GM23338 (cell line): ENCODE results near the gene TMSB4X. TPM values are rescaled to one million over a fixed set of nuclear protein-coding genes. Genes with fewer than 3 reads are reported as not detected.

Source experiments
- ATAC-seq: fragments of 200-7000 bp; cut with Tn5 transposase; 3 replicates; pipeline ENCODE4 v1.9.1; 2020
- DNase-seq: peaks from one replicate; pipeline ENCODE4 v3.0.0-alpha.2; 2015; ENCODE audit warnings: low spot score
- H2AFZ ChIP-seq: fragments of 200-600 bp; sonication (generic); 2 replicates; pipeline ENCODE4 v1.8.0; 2016; ENCODE audit warnings: antibody characterized with exemption, mild to moderate bottlenecking, moderate library complexity
- H3F3A ChIP-seq: fragments of 200-600 bp; sonication (generic); replicated peaks from 2 replicates; pipeline ENCODE4 v1.8.0; 2017; ENCODE audit warnings: antibody characterized with exemption, mixed run types, low read depth
- H3K27ac ChIP-seq: fragments of 200-600 bp; sonication (generic); 2 replicates; pipeline ENCODE4 v1.6.1; 2016; ENCODE audit warnings: low read depth
- H3K27me3 ChIP-seq: fragments of 200-600 bp; sonication (generic); 2 replicates; pipeline ENCODE4 v1.8.0; 2016; ENCODE audit warnings: mild to moderate bottlenecking, mixed run types, moderate library complexity; ENCODE audit not compliant: insufficient read depth
- H3K36me3 ChIP-seq: fragments of 200-600 bp; sonication (generic); 2 replicates; pipeline ENCODE4 v1.8.0; 2016; ENCODE audit warnings: mild to moderate bottlenecking; ENCODE audit not compliant: insufficient read depth
- H3K4me1 ChIP-seq: fragments of 200-600 bp; sonication (generic); 2 replicates; pipeline ENCODE4 v1.8.0; 2016; ENCODE audit warnings: mild to moderate bottlenecking, moderate library complexity; ENCODE audit not compliant: insufficient read depth
- H3K4me2 ChIP-seq: fragments of 200-600 bp; sonication (generic); 2 replicates; pipeline ENCODE4 v1.7.1; 2017; ENCODE audit warnings: mixed run types
- H3K4me3 ChIP-seq: fragments of 200-600 bp; sonication (generic); 2 replicates; pipeline ENCODE4 v1.6.1; 2016; ENCODE audit warnings: mixed run types
- H3K79me2 ChIP-seq: fragments of 200-600 bp; sonication (generic); replicated peaks from 2 replicates; pipeline ENCODE4 v1.8.0; 2017; ENCODE audit warnings: mild to moderate bottlenecking; ENCODE audit not compliant: insufficient read depth
- H3K9me2 ChIP-seq: fragments of 200-600 bp; sonication (generic); 2 replicates; pipeline ENCODE4 v1.8.0; 2017; ENCODE audit not compliant: insufficient read depth
- H4K20me1 ChIP-seq: fragments of 200-600 bp; sonication (generic); replicated peaks from 2 replicates; pipeline ENCODE4 v1.8.0; 2017; ENCODE audit warnings: mild to moderate bottlenecking; ENCODE audit not compliant: insufficient read depth
- H3K27ac Mint-ChIP-seq: 2 replicates; pipeline ENCODE4 v1.8.0; 2020; ENCODE audit warnings: inconsistent platforms, mild to moderate bottlenecking, moderate library complexity, mixed read lengths
- H3K27me3 Mint-ChIP-seq: 3 replicates; pipeline ENCODE4 v1.8.0; 2022; ENCODE audit warnings: low read depth, mild to moderate bottlenecking, moderate library complexity, mixed read lengths, inconsistent platforms; ENCODE audit not compliant: insufficient read depth, poor library complexity
- H3K36me3 Mint-ChIP-seq: 3 replicates; pipeline ENCODE4 v1.8.0; 2021; ENCODE audit warnings: low read depth, mild to moderate bottlenecking, inconsistent platforms, moderate library complexity, mixed read lengths
- H3K4me1 Mint-ChIP-seq: 3 replicates; pipeline ENCODE4 v1.8.0; 2020; ENCODE audit warnings: mild to moderate bottlenecking, inconsistent platforms, mixed read lengths
- H3K4me3 Mint-ChIP-seq: 3 replicates; pipeline ENCODE4 v1.8.0; 2021; ENCODE audit warnings: moderate library complexity, mild to moderate bottlenecking, inconsistent platforms, mixed read lengths
- H3K9me3 Mint-ChIP-seq: 3 replicates; pipeline ENCODE4 v1.8.0; 2020; ENCODE audit warnings: moderate library complexity, mild to moderate bottlenecking, inconsistent platforms, mixed read lengths
- CREB1 ChIP-seq: fragments of 250-450 bp; sonication (Bioruptor Pico); IDR thresholded peaks from 2 replicates; pipeline ENCODE4 v1.5.0; 2020; ENCODE audit warnings: low read depth, mild to moderate bottlenecking, moderate library complexity
- CTCF ChIP-seq, 2 experiments: fragments of 200-600 bp in 1 of 2; sonication (generic) in 1 of 2; conservative IDR thresholded peaks; 2 replicates each; pipeline versions ENCODE4 v1.5.1 to v1.6.1; 2016 to 2017; ENCODE audit warnings: antibody characterized with exemption in 2 of 2, low read depth in 2 of 2, mild to moderate bottlenecking in 2 of 2, moderate library complexity in 1 of 2
- ETS1 ChIP-seq: IDR thresholded peaks from 2 replicates; pipeline ENCODE4 v1.6.1; 2016; ENCODE audit warnings: antibody characterized with exemption
- EZH2 ChIP-seq: fragments of 200-600 bp; sonication (generic); IDR thresholded peaks from one replicate; pipeline ENCODE4 v1.8.0; 2017; ENCODE audit warnings: antibody characterized with exemption, mild to moderate bottlenecking, low read depth; ENCODE audit not compliant: unreplicated experiment
- EZH2phosphoT487 ChIP-seq: fragments of 200-600 bp; sonication (generic); IDR thresholded peaks from one replicate; pipeline ENCODE4 v1.8.1; 2018; ENCODE audit warnings: antibody characterized with exemption; ENCODE audit not compliant: unreplicated experiment
- JUNB ChIP-seq: IDR thresholded peaks from one replicate; pipeline ENCODE4 v1.6.1; 2016; ENCODE audit warnings: antibody characterized with exemption; ENCODE audit not compliant: unreplicated experiment
- NANOG ChIP-seq: IDR thresholded peaks from 2 replicates; pipeline ENCODE4 v1.6.1; 2016; ENCODE audit warnings: antibody characterized with exemption, borderline replicate concordance
- POLR2AphosphoS5 ChIP-seq: IDR thresholded peaks from 2 replicates; pipeline ENCODE4 v1.6.1; 2016; ENCODE audit warnings: antibody characterized with exemption, low read depth
- STAT1 ChIP-seq: IDR thresholded peaks from one replicate; pipeline ENCODE4 v1.6.1; 2016; ENCODE audit warnings: antibody characterized with exemption; ENCODE audit not compliant: unreplicated experiment
- ZNF114 ChIP-seq: fragments of 250-450 bp; sonication (Bioruptor Pico); IDR thresholded peaks from 2 replicates; pipeline ENCODE4 v1.5.0; 2020; ENCODE audit warnings: mild to moderate bottlenecking, moderate library complexity
- ZNF331 ChIP-seq: fragments of 250-450 bp; sonication (Bioruptor Pico); IDR thresholded peaks from 2 replicates; pipeline ENCODE4 v1.5.0; 2020; ENCODE audit warnings: low read depth, mild to moderate bottlenecking, moderate library complexity
- polyA plus RNA-seq: library from polyadenylated mRNA; unstranded; fragments of >200 nt; fragmentation: Nextera tagmentation; extraction: Ambion mirVana; gene quantifications from 2 replicates; pipeline ENCODE4 v1.2.1, GENCODE V29; 2016
- total RNA-seq: library from RNA; depleted of rRNA; stranded (reverse); fragments of >200 nt; shearing (Covaris generic); gene quantifications from 2 replicates; pipeline ENCODE4 v1.2.3, GENCODE V29; 2014
- TF ChIP-seq, protein P1 (sequence below): IDR thresholded peaks from one replicate; pipeline ENCODE4 v1.6.1; 2018; ENCODE audit warnings: antibody characterized with exemption; ENCODE audit not compliant: unreplicated experiment
- TF ChIP-seq, protein P2 (sequence below): fragments of 250-450 bp; sonication (Bioruptor Pico); IDR thresholded peaks from 2 replicates; pipeline ENCODE4 v1.5.0; 2020; ENCODE audit warnings: mild to moderate bottlenecking, moderate library complexity

The TMSB4X gene
- total and polyA plus RNA-seq, 2 experiments from 2014 or later: 999 to 6,191 TPM

GRCh38 chrX:13023979-13024378 is 49.1 kb downstream of the TMSB4X start:
- ATAC-seq: no peak
- no peak for DNase-seq
- peaks cover 12% of the 10 kb centered on the region for H3K4me1 ChIP-seq
- no peak overlapping the region for H3K27ac ChIP-seq
- peaks cover 6% of the 10 kb centered on the region for H3K27me3 Mint-ChIP-seq
- no peak overlapping the region for H3K4me3 ChIP-seq
- H3K36me3 ChIP-seq: no peaks in the 10 kb centered on the region
- no peaks in the 10 kb centered on the region for H3K79me2 ChIP-seq
- no peaks in the 10 kb centered on the region for H3F3A ChIP-seq
- peaks cover 18% of the 10 kb centered on the region for H3K4me1 Mint-ChIP-seq
- TF ChIP-seq, protein P1, sequence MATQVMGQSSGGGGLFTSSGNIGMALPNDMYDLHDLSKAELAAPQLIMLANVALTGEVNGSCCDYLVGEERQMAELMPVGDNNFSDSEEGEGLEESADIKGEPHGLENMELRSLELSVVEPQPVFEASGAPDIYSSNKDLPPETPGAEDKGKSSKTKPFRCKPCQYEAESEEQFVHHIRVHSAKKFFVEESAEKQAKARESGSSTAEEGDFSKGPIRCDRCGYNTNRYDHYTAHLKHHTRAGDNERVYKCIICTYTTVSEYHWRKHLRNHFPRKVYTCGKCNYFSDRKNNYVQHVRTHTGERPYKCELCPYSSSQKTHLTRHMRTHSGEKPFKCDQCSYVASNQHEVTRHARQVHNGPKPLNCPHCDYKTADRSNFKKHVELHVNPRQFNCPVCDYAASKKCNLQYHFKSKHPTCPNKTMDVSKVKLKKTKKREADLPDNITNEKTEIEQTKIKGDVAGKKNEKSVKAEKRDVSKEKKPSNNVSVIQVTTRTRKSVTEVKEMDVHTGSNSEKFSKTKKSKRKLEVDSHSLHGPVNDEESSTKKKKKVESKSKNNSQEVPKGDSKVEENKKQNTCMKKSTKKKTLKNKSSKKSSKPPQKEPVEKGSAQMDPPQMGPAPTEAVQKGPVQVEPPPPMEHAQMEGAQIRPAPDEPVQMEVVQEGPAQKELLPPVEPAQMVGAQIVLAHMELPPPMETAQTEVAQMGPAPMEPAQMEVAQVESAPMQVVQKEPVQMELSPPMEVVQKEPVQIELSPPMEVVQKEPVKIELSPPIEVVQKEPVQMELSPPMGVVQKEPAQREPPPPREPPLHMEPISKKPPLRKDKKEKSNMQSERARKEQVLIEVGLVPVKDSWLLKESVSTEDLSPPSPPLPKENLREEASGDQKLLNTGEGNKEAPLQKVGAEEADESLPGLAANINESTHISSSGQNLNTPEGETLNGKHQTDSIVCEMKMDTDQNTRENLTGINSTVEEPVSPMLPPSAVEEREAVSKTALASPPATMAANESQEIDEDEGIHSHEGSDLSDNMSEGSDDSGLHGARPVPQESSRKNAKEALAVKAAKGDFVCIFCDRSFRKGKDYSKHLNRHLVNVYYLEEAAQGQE: no peak
- TF ChIP-seq STAT1: no peak
- no peak for TF ChIP-seq EZH2phosphoT487
- no peak for TF ChIP-seq POLR2AphosphoS5
- TF ChIP-seq NANOG: no peak
- no peak for TF ChIP-seq JUNB
- no peak for TF ChIP-seq CREB1
- TF ChIP-seq ETS1: no peak
- TF ChIP-seq, protein P2, sequence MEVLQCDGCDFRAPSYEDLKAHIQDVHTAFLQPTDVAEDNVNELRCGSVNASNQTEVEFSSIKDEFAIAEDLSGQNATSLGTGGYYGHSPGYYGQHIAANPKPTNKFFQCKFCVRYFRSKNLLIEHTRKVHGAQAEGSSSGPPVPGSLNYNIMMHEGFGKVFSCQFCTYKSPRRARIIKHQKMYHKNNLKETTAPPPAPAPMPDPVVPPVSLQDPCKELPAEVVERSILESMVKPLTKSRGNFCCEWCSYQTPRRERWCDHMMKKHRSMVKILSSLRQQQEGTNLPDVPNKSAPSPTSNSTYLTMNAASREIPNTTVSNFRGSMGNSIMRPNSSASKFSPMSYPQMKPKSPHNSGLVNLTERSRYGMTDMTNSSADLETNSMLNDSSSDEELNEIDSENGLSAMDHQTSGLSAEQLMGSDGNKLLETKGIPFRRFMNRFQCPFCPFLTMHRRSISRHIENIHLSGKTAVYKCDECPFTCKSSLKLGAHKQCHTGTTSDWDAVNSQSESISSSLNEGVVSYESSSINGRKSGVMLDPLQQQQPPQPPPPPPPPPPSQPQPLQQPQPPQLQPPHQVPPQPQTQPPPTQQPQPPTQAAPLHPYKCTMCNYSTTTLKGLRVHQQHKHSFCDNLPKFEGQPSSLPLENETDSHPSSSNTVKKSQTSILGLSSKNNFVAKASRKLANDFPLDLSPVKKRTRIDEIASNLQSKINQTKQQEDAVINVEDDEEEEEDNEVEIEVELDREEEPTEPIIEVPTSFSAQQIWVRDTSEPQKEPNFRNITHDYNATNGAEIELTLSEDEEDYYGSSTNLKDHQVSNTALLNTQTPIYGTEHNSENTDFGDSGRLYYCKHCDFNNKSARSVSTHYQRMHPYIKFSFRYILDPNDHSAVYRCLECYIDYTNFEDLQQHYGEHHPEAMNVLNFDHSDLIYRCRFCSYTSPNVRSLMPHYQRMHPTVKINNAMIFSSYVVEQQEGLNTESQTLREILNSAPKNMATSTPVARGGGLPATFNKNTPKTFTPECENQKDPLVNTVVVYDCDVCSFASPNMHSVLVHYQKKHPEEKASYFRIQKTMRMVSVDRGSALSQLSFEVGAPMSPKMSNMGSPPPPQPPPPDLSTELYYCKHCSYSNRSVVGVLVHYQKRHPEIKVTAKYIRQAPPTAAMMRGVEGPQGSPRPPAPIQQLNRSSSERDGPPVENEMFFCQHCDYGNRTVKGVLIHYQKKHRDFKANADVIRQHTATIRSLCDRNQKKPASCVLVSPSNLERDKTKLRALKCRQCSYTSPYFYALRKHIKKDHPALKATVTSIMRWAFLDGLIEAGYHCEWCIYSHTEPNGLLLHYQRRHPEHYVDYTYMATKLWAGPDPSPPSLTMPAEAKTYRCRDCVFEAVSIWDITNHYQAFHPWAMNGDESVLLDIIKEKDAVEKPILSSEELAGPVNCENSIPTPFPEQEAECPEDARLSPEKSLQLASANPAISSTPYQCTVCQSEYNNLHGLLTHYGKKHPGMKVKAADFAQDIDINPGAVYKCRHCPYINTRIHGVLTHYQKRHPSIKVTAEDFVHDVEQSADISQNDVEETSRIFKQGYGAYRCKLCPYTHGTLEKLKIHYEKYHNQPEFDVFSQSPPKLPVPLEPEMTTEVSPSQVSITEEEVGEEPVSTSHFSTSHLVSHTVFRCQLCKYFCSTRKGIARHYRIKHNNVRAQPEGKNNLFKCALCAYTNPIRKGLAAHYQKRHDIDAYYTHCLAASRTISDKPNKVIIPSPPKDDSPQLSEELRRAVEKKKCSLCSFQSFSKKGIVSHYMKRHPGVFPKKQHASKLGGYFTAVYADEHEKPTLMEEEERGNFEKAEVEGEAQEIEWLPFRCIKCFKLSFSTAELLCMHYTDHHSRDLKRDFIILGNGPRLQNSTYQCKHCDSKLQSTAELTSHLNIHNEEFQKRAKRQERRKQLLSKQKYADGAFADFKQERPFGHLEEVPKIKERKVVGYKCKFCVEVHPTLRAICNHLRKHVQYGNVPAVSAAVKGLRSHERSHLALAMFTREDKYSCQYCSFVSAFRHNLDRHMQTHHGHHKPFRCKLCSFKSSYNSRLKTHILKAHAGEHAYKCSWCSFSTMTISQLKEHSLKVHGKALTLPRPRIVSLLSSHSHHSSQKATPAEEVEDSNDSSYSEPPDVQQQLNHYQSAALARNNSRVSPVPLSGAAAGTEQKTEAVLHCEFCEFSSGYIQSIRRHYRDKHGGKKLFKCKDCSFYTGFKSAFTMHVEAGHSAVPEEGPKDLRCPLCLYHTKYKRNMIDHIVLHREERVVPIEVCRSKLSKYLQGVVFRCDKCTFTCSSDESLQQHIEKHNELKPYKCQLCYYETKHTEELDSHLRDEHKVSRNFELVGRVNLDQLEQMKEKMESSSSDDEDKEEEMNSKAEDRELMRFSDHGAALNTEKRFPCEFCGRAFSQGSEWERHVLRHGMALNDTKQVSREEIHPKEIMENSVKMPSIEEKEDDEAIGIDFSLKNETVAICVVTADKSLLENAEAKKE (CRISPR knock-in tag): no peak
- TF ChIP-seq ZNF331 (CRISPR knock-in tag): no peak
- TF ChIP-seq EZH2: no peak
- TF ChIP-seq CTCF (conservative IDR thresholded peaks at IDR 0.05; ENCODE audit: low read depth in 2 of 2): no peak
- no peak for TF ChIP-seq ZNF114
- H3K4me3 Mint-ChIP-seq: no peak overlapping the region
- H2AFZ ChIP-seq: no peak overlapping the region
- H3K27me3 ChIP-seq: no peaks in the 10 kb centered on the region
- no peaks in the 10 kb centered on the region for H4K20me1 ChIP-seq
- no peaks in the 10 kb centered on the region for H3K36me3 Mint-ChIP-seq
- H3K4me2 ChIP-seq: no peak overlapping the region
- H3K27ac Mint-ChIP-seq: no peak overlapping the region
- H3K9me3 Mint-ChIP-seq: no peaks in the 10 kb centered on the region
- H3K9me2 ChIP-seq: no peaks in the 10 kb centered on the region
